Muscle of leg (tissue), 11 donors: ENCODE data around the gene GAB2. TPM values are rescaled to one million over a fixed set of nuclear protein-coding genes. Genes with fewer than 3 reads are reported as not detected.

Experiments used
- DNase-seq: peaks from one replicate; pipeline ENCODE4 v3.0.0; 2013
- H3K27ac ChIP-seq: one replicate; pipeline ENCODE4 v1.5.1; 2013; ENCODE audit warnings: mild to moderate bottlenecking, low read length, control low read depth
- H3K27me3 ChIP-seq: one replicate; pipeline ENCODE4 v1.6.1; 2013; ENCODE audit warnings: low read length; ENCODE audit not compliant: control insufficient read depth, insufficient read depth
- H3K36me3 ChIP-seq: one replicate; pipeline ENCODE4 v1.6.1; 2013; ENCODE audit warnings: low read length; ENCODE audit not compliant: control insufficient read depth, insufficient read depth
- H3K4me1 ChIP-seq: one replicate; pipeline ENCODE4 v1.6.1; 2013; ENCODE audit warnings: low read length; ENCODE audit not compliant: control insufficient read depth, insufficient read depth
- H3K4me3 ChIP-seq: one replicate; pipeline ENCODE4 v1.5.1; 2013; ENCODE audit warnings: low read length, control low read depth
- H3K9me3 ChIP-seq: replicated peaks from 2 replicates; pipeline ENCODE4 v1.6.1; 2013; ENCODE audit warnings: low read depth, low read length; ENCODE audit not compliant: control insufficient read depth
- WGBS: methylation state at CpG from one replicate; pipeline ENCODE4 v1.1.5; 2013; ENCODE audit warnings: missing lambda C conversion rate; ENCODE audit not compliant: insufficient coverage; 5-methylcytosine and 5-hydroxymethylcytosine counted together
- polyA plus RNA-seq, 8 donors: library from polyadenylated mRNA; unstranded; fragments of 120-200 nt; gene quantifications; one replicate each; pipeline versions ENCODE4 v1.2.1 to v1.2.3, GENCODE V29; 2013; ENCODE audit warnings: inconsistent platforms in 1 of 8, low replicate concordance in 1 of 8; ENCODE audit not compliant: insufficient read length in 8 of 8, insufficient read depth in 1 of 8
- total RNA-seq: library from RNA; stranded (reverse); fragments of 120-200 nt; gene quantifications from one replicate; pipeline ENCODE4 v1.2.4, GENCODE V29; 2013

The GAB2 gene
- total and polyA plus RNA-seq, 9 donors = 9.6 to 18.8 (median 14.2) TPM

DNA sequence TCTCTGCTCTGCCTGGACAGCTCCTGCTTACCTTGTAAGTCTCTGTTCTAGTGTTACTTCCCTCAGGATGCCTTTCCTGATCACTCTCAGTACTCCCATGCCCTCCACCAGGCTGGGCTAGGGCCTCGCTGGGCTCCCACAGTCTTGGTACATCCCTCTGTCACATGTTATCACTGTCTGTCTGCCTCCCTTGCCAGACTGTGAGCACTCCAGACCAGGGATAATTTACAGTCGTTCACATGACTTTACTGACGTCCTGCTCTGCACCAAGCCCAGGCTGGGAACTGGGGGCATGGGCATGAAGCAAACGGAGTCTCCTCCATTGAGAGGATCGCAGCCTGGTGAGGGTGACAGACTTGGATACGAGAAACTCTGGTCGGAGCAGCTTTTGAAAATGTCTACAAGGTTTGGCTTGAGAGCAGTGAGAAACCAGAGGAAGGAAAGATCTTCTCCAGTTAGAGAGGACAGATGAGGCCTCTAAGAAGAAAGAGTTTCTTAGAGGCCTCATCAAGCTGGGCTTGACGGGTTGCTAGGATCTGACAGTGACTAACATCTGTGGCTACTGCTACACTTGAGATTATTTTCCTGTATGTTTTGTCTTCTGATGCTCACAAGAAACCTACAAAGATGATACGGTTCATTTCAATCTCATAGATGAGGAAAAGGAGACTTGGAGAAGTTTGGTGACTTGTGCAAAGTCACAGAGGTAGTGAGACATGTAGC lies 216.4 kb downstream of the GAB2 start:
- Histone ChIP-seq H3K4me3 (no peak overlapping the region), H3K9me3 (no peaks in the 10 kb centered on the region), H3K36me3 (peaks cover 49% of the 10 kb centered on the region), H3K4me1 (peaks cover 4% of the 10 kb centered on the region), H3K27ac (no peak overlapping the region), H3K27me3 (peaks cover 2% of the 10 kb centered on the region)
- 78% methylated on average over 7 of the region's 9 CpGs for WGBS
- no peak for DNase-seq

DNA sequence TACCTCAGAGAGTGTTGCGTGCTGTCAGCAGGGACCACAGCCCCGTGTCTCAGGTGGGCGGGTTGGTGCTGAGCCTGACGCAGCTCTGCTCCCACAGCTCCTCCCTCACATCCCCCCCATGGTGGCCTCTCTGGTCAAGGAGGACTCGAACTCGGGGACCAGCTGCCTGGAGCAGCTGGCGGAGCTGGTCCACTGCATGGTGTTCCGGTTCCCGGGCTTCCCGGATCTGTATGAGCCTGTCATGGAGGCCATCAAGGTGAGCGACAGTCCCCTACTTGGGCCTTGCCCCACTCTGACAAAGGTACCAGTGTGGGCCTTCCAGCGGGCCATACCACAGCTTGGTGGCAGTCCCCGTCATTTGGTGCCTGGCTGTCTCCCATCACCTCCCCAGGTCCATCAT lies 217.1 kb downstream of the GAB2 start:
- Histone ChIP-seq H3K36me3 (peaks cover 42% of the 10 kb centered on the region), H3K27ac (no peak overlapping the region)
- DNase-seq = no peak

GRCh38 chr11:78200061-78200460 lies 217.6 kb downstream of the GAB2 start:
- H3K36me3 ChIP-seq = peaks cover 38% of the 10 kb centered on the region

More for the DNA sequence above, 217.1 kb downstream of the GAB2 start:
- Histone ChIP-seq H3K4me3 (no peak overlapping the region), H3K4me1 (peaks cover 8% of the 10 kb centered on the region), H3K9me3 (no peaks in the 10 kb centered on the region), H3K27me3 (peaks cover 8% of the 10 kb centered on the region)
- 92% methylated on average over 12 of the region's 13 CpGs for WGBS

GRCh38 chr11:78199653-78200015 lies 218.0 kb downstream of the GAB2 start:
- Histone ChIP-seq H3K27me3 (peaks cover 8% of the 10 kb centered on the region), H3K36me3 (peaks cover 36% of the 10 kb centered on the region), H3K27ac (no peak overlapping the region), H3K4me1 (peaks cover 8% of the 10 kb centered on the region), H3K9me3 (no peaks in the 10 kb centered on the region), H3K4me3 (no peak overlapping the region)
- no peak for DNase-seq
- 97% methylated on average over 5 of the region's 5 CpGs for WGBS

More at GRCh38 chr11:78200061-78200460, 217.6 kb downstream of the GAB2 start:
- no peak for DNase-seq
- no peak overlapping the region for H3K27ac ChIP-seq
- no peak overlapping the region for H3K4me3 ChIP-seq
- peaks cover 8% of the 10 kb centered on the region for H3K4me1 ChIP-seq
- WGBS = 65% methylated on average over 4 of the region's 4 CpGs
- peaks cover 8% of the 10 kb centered on the region for H3K27me3 ChIP-seq
- H3K9me3 ChIP-seq = no peaks in the 10 kb centered on the region

GRCh38 chr11:78199015-78199652 lies 218.5 kb downstream of the GAB2 start:
- Histone ChIP-seq H3K36me3 (peaks cover 36% of the 10 kb centered on the region), H3K27me3 (peaks cover 8% of the 10 kb centered on the region), H3K4me1 (peaks cover 10% of the 10 kb centered on the region), H3K9me3 (no peaks in the 10 kb centered on the region), H3K4me3 (no peak overlapping the region), H3K27ac (no peak overlapping the region)
- DNase-seq = no peak
- 90% methylated on average over 4 of the region's 6 CpGs for WGBS

DNA sequence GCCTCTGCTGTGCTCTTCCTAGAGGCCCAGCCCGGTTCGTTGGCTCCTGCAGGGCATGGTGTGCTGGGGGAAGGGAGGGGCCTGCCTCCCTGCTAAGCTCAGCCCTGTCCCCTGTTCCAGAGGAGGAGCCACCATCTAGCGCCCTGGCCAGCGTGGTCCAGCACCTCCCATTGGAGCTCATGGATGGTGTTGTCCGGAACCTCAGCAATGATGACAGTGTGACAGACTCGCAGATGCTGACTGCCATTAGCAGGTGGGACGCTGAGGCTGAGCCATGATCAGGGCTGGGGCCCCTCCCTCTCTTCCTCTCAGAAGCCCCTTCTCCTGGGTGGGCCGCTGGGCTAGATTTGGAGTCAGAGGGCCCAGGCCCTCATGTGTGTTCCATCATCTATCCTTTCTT lies 219.8 kb downstream of the GAB2 start:
- Histone ChIP-seq H3K4me3 (no peak overlapping the region), H3K27me3 (peaks cover 8% of the 10 kb centered on the region), H3K4me1 (peaks cover 15% of the 10 kb centered on the region), H3K36me3 (peaks cover 31% of the 10 kb centered on the region), H3K27ac (no peak overlapping the region), H3K9me3 (no peaks in the 10 kb centered on the region)
- WGBS = 80% methylated on average over 8 of the region's 8 CpGs
- no peak for DNase-seq

- no peak overlapping the region for H3K27ac ChIP-seq
- WGBS = 54% methylated on average over 40 of the region's 40 CpGs
- peaks cover 8% of the 10 kb centered on the region for H3K27me3 ChIP-seq
- H3K9me3 ChIP-seq = no peaks in the 10 kb centered on the region
- DNase-seq = no peak
- H3K36me3 ChIP-seq = peaks cover 30% of the 10 kb centered on the region
- H3K4me1 ChIP-seq = peaks cover 22% of the 10 kb centered on the region
- no peak overlapping the region for H3K4me3 ChIP-seq
Observed at GRCh38 chr11:78196661-78197091, 220.9 kb downstream of the GAB2 start.

- H3K27me3 ChIP-seq = peaks cover 8% of the 10 kb centered on the region
- peaks cover 23% of the 10 kb centered on the region for H3K36me3 ChIP-seq
- peaks cover 25% of the 10 kb centered on the region for H3K4me1 ChIP-seq
- H3K4me3 ChIP-seq = no peak overlapping the region
- H3K27ac ChIP-seq = no peak overlapping the region
- no peaks in the 10 kb centered on the region for H3K9me3 ChIP-seq
- peak; percentile 38 for DNase-seq
- 27% methylated on average over 58 of the region's 60 CpGs for WGBS
Observed at GRCh38 chr11:78195917-78196560, 221.6 kb downstream of the GAB2 start.

- peaks cover 10% of the 10 kb centered on the region for H3K36me3 ChIP-seq
- H3K27ac ChIP-seq = no peak overlapping the region
- no peak for DNase-seq
- H3K4me3 ChIP-seq = no peak overlapping the region
- peaks cover 39% of the 10 kb centered on the region for H3K4me1 ChIP-seq
- H3K27me3 ChIP-seq = peaks cover 8% of the 10 kb centered on the region
- H3K9me3 ChIP-seq = no peaks in the 10 kb centered on the region
- WGBS = 92% methylated on average over 3 of the region's 3 CpGs
Observed at GRCh38 chr11:78194490-78194889, 223.1 kb downstream of the GAB2 start.

DNA sequence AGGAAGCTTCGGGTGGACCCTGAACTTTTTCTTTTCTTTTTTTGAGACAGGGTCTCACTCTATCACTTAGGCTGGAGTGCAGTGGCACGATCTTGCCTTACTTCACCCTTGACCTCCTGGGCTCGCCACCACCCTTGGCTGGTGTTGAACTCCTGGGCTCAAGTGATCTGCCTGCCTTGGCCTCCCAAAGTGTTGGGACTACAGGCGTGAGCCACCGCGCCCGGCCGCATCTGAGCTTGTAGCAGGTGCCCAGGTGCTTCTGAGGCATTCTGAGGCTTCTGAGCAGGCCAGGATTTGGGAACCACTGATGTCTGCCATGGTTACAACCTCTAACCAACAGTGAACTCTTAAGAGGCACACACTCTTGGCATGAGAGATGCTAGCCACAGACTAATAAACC lies 223.8 kb downstream of the GAB2 start:
- Histone ChIP-seq H3K4me3 (no peak overlapping the region), H3K27ac (no peak overlapping the region), H3K9me3 (no peaks in the 10 kb centered on the region), H3K27me3 (peaks cover 8% of the 10 kb centered on the region), H3K4me1 (peaks cover 45% of the 10 kb centered on the region), H3K36me3 (peaks cover 5% of the 10 kb centered on the region)
- 92% methylated on average over 8 of the region's 8 CpGs for WGBS
- no peak for DNase-seq
